ENCODE measurements around the gene ACAD11. TPM values are rescaled to one million over a fixed set of nuclear protein-coding genes. Genes with fewer than 3 reads are reported as not detected.
A peak's percentile ranks its signal among the peaks of the same experiment; 100 is the strongest.
"Not testable (repeated sequence)": the region's sequence is repeated elsewhere in the genome, so short reads cannot be mapped to it uniquely, and the experiment has no call there.

The ACAD11 gene
- total RNA-seq, 4 donors from 2014 or later = 3.9 to 20.4 (median 7.0) TPM

- Histone ChIP-seq H3K27ac (no peak overlapping the region), H3K27me3 (no peaks in the 10 kb centered on the region), H3K9me3 (no peaks in the 10 kb centered on the region), H3K4me3 (no peak overlapping the region), H3K4me1 (peaks cover 0 to 8% (median 0%) of the 10 kb centered on the region in 3 donors), H3K36me3 (peaks cover 0 to 44% (median 0%) of the 10 kb centered on the region in 3 donors)
- intact Hi-C loops (cut with DNase I) = loop anchor here (5.0 kb wide), 1 partner anchor 105 kb away; no protein-coding TSS in a partner anchor
- WGBS, 2 donors = 51 to 59% methylated on average over 5 of the region's 5 CpGs
- DNase-seq = no peak
- TF ChIP-seq CTCF (IDR thresholded peaks at IDR 0.05) = peak; percentile 32 to 89 (median 77)
- TF ChIP-seq POLR2A (IDR thresholded peaks at IDR 0.05) = no peak
Observed at GRCh38 chr3:132641837-132642538, 17.6 kb downstream of the ACAD11 start.

GRCh38 chr3:132641427-132641826 is 18.2 kb downstream of the ACAD11 start:
- not testable (repeated sequence) for H3K27me3 ChIP-seq, H3K4me3 ChIP-seq, H3K4me1 ChIP-seq, H3K27ac ChIP-seq, H3K9me3 ChIP-seq, DNase-seq
- 70 to 82% methylated on average over 2 of the region's 2 CpGs for WGBS, 2 donors
- intact Hi-C loops (cut with DNase I) = loop anchor here (5.0 kb wide), 1 partner anchor 104 kb away; no protein-coding TSS in a partner anchor
- H3K36me3 ChIP-seq = peaks cover 0 to 46% (median 0%) of the 10 kb centered on the region in 3 donors

- intact Hi-C loops (cut with DNase I) = no loop called here
Observed at GRCh38 chr3:132638706-132639105, 20.9 kb downstream of the ACAD11 start.

GRCh38 chr3:132637590-132637989 is 22.0 kb downstream of the ACAD11 start:
- intact Hi-C loops (cut with DNase I) = no loop called here
- Histone ChIP-seq H3K4me1 (peaks cover 0 to 8% (median 0%) of the 10 kb centered on the region in 3 donors), H3K4me3 (no peak overlapping the region), H3K27ac (no peak overlapping the region), H3K9me3 (no peaks in the 10 kb centered on the region), H3K27me3 (no peaks in the 10 kb centered on the region), H3K36me3 (peaks cover 0 to 49% (median 0%) of the 10 kb centered on the region in 3 donors)
- DNase-seq = no peak
- 28 to 32% methylated on average over 1 of the region's 1 CpG for WGBS, 2 donors
- TF ChIP-seq POLR2A (IDR thresholded peaks at IDR 0.05) = no peak
- no peak for TF ChIP-seq CTCF (IDR thresholded peaks at IDR 0.05)

More at GRCh38 chr3:132638706-132639105, 20.9 kb downstream of the ACAD11 start:
- no peak for TF ChIP-seq CTCF (IDR thresholded peaks at IDR 0.05)
- TF ChIP-seq POLR2A (IDR thresholded peaks at IDR 0.05) = no peak
- H3K4me1 ChIP-seq = peaks cover 0 to 8% (median 0%) of the 10 kb centered on the region in 3 donors
- no peak for DNase-seq
- H3K27me3 ChIP-seq = no peaks in the 10 kb centered on the region
- H3K9me3 ChIP-seq = no peaks in the 10 kb centered on the region
- H3K27ac ChIP-seq = no peak overlapping the region
- no peak overlapping the region for H3K4me3 ChIP-seq
- peaks cover 0 to 56% (median 0%) of the 10 kb centered on the region in 3 donors for H3K36me3 ChIP-seq

GRCh38 chr3:132635052-132635451 is 24.6 kb downstream of the ACAD11 start:
- intact Hi-C loops (cut with DNase I) = no loop called here

More at GRCh38 chr3:132635052-132635451, 24.6 kb downstream of the ACAD11 start:
- Histone ChIP-seq H3K27ac (no peak overlapping the region), H3K9me3 (no peaks in the 10 kb centered on the region), H3K4me1 (peaks cover 0 to 12% (median 0%) of the 10 kb centered on the region in 3 donors), H3K4me3 (no peak overlapping the region), H3K36me3 (peaks cover 0 to 43% (median 0%) of the 10 kb centered on the region in 3 donors), H3K27me3 (no peaks in the 10 kb centered on the region)
- TF ChIP-seq CTCF (IDR thresholded peaks at IDR 0.05) = no peak
- TF ChIP-seq POLR2A (IDR thresholded peaks at IDR 0.05) = no peak
- DNase-seq = no peak
